Measurements from ENCODE around the gene ACSL3. TPM values are rescaled to one million over a fixed set of nuclear protein-coding genes. Genes with fewer than 3 reads are reported as not detected.

ACSL3 gene
- total RNA-seq, 1 donor from 2014 or later, result 48.9 TPM

DNA sequence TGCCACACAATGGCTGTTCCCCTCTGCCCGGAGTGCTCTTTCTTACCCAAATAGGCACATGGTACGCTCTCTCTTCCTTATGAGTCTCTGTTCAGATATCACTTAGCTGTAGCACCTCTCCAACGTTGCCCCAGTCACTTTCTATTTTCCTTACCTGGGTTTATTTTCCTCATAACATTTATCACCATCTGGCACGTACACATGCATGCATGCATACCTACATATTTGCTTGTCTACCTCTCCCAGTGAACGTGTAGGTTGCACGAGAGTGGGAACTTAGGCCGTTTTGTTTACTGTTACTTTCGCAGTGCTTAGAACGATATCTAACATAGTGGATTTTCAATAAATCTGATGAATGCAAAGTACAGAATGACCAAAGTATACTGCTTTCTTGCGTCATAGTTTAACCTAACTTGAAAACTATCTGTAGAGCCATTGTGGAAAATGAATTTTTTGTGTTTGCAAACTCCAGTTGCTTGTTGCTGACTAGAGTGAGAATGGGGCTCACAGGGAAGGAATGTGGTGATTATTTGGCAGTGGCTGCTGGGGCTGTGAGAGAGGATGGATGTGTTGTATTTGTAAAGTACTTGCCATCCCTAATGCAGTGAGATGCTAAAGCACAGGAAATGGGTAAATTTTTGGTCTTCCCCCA is 47.1 kb downstream of the ACSL3 start:
- Histone ChIP-seq H3K4me3 (no peak overlapping the region), H3K27me3 (no peaks in the 10 kb centered on the region), H3K9me3 (no peaks in the 10 kb centered on the region), H3K4me1 (peaks cover 3 to 31% of the 10 kb centered on the region in 2 donors), H3K27ac (no peak overlapping the region), H3K36me3 (peaks cover 0 to 9% of the 10 kb centered on the region in 2 donors)
- TF ChIP-seq, protein P1, sequence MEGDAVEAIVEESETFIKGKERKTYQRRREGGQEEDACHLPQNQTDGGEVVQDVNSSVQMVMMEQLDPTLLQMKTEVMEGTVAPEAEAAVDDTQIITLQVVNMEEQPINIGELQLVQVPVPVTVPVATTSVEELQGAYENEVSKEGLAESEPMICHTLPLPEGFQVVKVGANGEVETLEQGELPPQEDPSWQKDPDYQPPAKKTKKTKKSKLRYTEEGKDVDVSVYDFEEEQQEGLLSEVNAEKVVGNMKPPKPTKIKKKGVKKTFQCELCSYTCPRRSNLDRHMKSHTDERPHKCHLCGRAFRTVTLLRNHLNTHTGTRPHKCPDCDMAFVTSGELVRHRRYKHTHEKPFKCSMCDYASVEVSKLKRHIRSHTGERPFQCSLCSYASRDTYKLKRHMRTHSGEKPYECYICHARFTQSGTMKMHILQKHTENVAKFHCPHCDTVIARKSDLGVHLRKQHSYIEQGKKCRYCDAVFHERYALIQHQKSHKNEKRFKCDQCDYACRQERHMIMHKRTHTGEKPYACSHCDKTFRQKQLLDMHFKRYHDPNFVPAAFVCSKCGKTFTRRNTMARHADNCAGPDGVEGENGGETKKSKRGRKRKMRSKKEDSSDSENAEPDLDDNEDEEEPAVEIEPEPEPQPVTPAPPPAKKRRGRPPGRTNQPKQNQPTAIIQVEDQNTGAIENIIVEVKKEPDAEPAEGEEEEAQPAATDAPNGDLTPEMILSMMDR (IDR thresholded peaks at IDR 0.05), result no peak
- intact Hi-C loops (cut with DNase I), result no loop called here
- DNase-seq (ENCODE audit: low spot score in 2 of 2), result no peak

DNA sequence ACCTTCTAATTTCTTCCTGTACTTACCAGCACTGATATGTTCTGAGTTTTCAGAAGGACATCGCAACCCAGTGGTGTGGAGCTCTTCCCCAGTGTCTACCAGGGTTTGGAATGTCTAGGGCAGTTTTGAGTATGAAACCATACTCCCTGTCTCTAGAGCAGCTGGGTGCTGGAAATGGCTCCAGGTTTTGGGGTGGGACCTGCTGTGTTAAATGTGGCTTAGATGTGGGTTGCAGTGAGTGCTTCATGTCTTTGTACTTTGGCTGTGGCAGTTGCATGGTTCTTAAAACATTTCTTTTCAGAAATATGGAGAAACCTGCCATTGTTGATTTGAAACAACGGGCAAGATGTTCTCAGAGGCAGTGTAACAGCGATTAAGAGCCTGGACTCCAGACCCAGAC is 48.5 kb downstream of the ACSL3 start:
- Histone ChIP-seq H3K4me3 (no peak overlapping the region), H3K36me3 (peaks cover 0 to 9% of the 10 kb centered on the region in 2 donors), H3K27ac (no peak overlapping the region), H3K4me1 (peaks cover 3 to 24% of the 10 kb centered on the region in 2 donors), H3K9me3 (no peaks in the 10 kb centered on the region), H3K27me3 (no peaks in the 10 kb centered on the region)
- intact Hi-C loops (cut with DNase I), result no loop called here
- DNase-seq (ENCODE audit: low spot score in 2 of 2), result no peak
- TF ChIP-seq, protein P1 (IDR thresholded peaks at IDR 0.05), result no peak

DNA sequence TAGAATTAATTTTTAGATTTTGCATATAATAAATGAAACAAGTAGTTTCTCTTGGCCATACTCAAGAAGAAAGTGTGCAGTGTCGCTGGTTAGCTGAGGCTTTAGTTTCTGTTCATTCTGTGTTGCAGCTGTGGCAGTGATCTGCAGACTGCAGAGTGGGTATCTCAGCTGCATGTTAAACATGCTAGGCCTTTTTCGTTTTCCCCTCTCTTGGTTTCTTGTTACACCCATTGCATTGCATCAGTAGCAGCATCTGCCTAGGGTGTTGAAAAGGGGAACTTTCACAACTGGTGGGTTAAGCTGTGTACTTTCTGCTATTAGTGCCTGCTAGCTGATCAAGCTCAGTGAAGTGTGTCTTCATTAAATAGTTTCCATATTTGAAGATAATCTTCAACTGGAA is 51.3 kb downstream of the ACSL3 start:
- H3K27ac ChIP-seq, result no peak overlapping the region

DNA sequence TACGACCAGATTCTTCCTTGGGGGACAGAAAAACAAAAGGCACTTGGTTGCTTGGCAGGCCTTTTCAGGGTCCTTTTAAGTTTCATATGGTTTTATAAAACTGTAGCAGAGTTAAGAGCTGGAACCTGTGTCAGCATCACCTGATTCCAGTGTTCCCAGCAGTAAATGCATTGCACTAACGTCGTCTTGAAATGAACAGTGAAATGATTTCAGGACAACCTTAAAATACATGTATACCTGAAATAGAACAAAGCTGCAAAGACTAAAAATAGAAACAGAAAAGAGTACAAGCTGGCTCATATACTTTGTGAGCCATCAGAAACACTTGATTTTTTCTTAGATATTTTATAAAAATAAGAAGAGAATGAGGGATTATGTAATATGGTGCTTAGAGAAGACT is 51.9 kb downstream of the ACSL3 start:
- intact Hi-C loops (cut with DNase I), result no loop called here
- DNase-seq (ENCODE audit: low spot score in 2 of 2), result no peak
- Histone ChIP-seq H3K27me3 (no peaks in the 10 kb centered on the region), H3K4me3 (no peak overlapping the region), H3K9me3 (no peaks in the 10 kb centered on the region), H3K36me3 (peaks cover 0 to 9% of the 10 kb centered on the region in 2 donors), H3K4me1 (peaks cover 0 to 17% of the 10 kb centered on the region in 2 donors), H3K27ac (peak overlapping the region in 1 of 2 donors; percentile 18)
- TF ChIP-seq, protein P1 (IDR thresholded peaks at IDR 0.05), result no peak

More for the DNA sequence above, 51.3 kb downstream of the ACSL3 start:
- TF ChIP-seq, protein P1 (IDR thresholded peaks at IDR 0.05), result no peak
- Histone ChIP-seq H3K36me3 (peaks cover 0 to 9% of the 10 kb centered on the region in 2 donors), H3K4me1 (peaks cover 0 to 17% of the 10 kb centered on the region in 2 donors), H3K9me3 (no peaks in the 10 kb centered on the region), H3K4me3 (no peak overlapping the region), H3K27me3 (no peaks in the 10 kb centered on the region)
- no peak for DNase-seq (ENCODE audit: low spot score in 2 of 2)
- intact Hi-C loops (cut with DNase I), result no loop called here

DNA sequence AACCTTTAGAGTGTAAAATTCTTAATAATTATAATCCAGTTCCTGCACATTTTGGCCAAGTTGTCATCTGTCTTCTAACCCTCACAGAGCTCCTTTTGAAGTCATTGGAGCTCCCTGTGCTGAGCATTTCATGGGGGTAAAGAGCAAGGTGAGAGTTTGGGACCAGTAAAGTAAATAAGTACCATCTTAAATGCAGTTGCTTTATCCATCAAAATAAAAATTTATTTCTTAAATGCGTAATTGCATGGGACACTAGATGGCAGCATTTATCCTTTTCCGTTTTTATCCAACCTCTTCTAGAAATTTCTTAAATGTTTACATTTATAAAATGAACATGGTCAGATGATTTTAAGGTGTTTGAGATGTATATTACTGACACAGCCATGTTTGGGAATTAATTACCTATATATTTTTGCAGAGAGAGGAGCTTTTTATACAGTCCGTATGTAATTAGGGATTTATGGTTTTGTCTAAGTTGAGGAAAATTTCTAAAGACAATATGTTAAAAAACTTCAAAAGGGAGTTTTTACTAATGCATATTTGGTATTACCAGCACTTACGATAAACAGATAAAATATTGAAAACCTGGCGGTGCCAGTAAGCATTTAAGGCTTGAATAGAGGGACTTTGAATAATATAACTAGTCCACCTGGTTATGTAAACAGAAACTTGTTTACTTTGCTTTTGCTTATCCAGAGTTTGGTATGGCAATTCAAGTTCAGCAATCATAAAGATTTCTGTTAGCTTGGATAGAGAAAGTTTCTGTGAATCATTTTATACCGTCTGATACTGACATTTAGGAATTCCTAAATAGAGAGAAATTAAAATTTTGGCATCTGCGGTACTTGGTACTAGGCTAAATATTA is 54.5 kb downstream of the ACSL3 start:
- no peak overlapping the region for H3K4me3 ChIP-seq
- H3K4me1 ChIP-seq, result peaks cover 0 to 19% of the 10 kb centered on the region in 2 donors
- peaks cover 5 to 17% of the 10 kb centered on the region in 2 donors for H3K36me3 ChIP-seq
- no peaks in the 10 kb centered on the region for H3K27me3 ChIP-seq
- no peaks in the 10 kb centered on the region for H3K9me3 ChIP-seq
- no peak overlapping the region for H3K27ac ChIP-seq
- intact Hi-C loops (cut with DNase I), result loop anchor here (5.0 kb wide), 1 partner anchor 228 kb away; no protein-coding TSS in a partner anchor
- DNase-seq (ENCODE audit: low spot score in 2 of 2), result no peak
- TF ChIP-seq, protein P1 (IDR thresholded peaks at IDR 0.05), result peak in 2 of 3 experiments; percentile 36 to 55

Measured in ascending aorta (tissue), 2 donors.